Activated CD8-positive, alpha-beta memory T cell treated with anti-CD3 and anti-CD28 coated beads for 48 hours (primary cell): ENCODE data around the gene GSTM5.
"Not testable (repeated sequence)": the region's sequence is repeated elsewhere in the genome, so short reads cannot be mapped to it uniquely, and the experiment has no call there.

Experiments used
- DNase-seq, 3 experiments: peaks; one replicate each; pipeline ENCODE4 v3.0.0-alpha.2; 2020; ENCODE audit warnings: low read depth in 2 of 3, low spot score in 2 of 3

GSTM5 gene

DNA sequence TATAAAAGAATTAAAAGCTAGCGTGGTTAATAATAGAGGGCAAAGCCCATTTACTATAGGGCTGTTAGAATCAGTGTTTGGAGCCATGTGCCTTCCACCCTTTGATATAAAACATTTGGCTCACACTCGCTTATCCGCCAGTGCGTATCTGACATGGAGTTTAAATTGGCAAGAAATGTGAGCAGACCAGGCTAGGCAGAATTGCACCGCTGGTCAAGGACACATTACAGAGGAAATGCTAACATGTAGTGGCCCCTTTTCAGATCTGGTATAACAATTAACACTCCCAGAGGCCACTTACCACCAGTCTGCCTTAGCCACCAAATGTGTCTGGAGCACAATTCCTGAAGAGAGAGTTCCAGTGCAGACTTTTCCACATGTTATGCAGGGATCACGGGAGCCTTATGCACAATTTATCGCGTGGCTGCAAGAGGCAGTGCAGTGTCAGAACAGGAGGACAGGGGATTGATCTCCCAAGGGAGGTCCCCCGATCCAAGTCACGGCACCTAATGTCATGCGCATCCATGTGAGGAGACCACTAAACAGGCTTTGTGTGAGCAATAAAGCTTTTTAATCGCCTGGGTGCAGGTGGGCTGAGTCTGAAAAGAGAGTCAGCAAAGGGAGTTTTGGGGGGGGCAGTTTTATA, 14.8 kb downstream of the GSTM5 start:
- no peak for DNase-seq

DNA sequence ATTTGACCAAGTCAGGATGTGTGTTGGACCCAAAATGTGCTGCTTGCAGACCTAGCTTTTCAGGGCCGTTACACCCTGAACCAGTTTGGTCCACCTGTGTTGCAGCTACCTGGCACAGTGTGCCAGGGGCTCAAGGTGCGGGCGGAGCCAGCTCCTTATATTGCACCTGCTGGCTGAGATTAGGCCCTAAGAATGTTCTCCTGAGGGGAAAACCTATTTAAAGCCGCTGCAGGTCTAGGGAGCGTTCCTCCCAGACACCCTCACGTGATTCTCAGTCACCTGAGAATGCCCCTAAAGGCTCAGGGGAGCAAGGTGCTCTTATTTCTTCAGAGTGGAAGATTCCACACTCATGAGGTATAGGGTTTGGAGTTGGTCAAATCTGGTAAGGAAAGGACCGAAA, 16.8 kb downstream of the GSTM5 start:
- no peak for DNase-seq

DNA sequence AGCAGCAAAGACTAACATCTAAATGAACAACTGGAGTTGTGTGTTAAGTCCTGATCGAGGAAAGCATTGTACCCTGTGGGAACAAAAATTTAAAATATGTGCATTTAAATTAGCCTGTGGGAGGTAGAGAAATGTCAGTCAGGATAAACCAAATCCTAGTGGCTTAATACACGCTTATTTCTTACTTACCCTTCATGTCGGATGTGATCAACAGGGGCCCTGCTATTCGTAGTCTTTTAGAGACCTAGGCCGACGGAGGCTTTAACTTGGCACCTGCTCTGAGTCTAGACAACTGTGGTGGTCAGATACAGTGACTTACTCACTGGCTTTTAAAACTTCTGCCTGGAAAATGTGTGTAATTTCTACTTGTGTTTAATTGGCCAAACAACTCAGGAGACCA, 18.6 kb downstream of the GSTM5 start:
- no peak for DNase-seq

DNA sequence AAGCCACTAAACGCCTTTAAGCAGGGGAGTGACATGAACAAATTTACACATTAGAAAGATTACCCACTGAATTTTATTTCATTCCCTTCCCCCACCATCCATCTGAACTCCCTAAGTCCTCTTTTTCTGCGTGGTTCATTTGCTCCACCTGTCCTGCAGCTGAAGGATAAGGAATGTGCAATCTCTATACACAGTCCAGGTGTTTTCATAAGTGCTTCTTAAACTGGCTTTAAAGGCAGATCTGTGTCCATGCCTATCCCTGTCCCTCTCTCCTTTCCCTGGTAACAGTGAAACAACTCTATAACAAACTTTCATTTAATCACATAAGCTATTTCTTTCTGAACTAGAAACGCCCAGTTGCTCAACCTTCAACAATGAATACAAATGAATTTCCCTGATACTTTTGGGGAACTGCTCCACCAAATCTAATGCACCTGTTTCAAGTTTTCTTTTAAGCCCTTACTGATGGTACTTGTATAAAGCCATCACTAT, 20.4 kb downstream of the GSTM5 start:
- DNase-seq = no peak

DNA sequence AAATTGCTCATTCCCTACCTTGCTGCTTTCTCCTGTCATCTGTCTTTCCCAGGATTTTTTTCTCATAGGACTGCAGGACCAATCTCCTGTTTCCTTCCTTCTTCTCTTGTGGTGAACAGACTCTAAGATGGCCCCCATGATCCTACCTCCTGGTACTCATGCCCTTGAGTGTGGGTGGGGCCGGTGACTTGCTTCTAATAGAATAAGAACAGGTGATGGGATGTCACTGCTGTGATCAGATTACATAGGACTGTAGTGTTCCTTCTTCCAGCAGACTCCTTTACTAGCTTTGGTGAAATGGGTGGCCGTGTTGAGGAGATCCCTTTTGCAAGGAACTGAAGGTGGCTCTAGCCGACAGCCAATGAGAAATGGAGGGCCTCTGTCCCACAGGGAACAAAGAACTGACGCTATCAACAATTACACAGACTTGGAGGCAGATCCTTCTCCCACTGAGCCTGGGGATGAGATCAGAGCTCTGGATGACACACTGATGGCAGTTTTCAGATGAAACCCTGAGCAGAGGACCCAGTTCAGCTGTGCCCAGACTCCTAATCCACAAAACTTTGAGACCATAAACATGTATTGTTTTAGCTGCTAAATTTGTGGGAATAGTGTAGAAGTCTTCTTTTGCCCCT, 21.3 kb downstream of the GSTM5 start:
- no peak for DNase-seq

DNA sequence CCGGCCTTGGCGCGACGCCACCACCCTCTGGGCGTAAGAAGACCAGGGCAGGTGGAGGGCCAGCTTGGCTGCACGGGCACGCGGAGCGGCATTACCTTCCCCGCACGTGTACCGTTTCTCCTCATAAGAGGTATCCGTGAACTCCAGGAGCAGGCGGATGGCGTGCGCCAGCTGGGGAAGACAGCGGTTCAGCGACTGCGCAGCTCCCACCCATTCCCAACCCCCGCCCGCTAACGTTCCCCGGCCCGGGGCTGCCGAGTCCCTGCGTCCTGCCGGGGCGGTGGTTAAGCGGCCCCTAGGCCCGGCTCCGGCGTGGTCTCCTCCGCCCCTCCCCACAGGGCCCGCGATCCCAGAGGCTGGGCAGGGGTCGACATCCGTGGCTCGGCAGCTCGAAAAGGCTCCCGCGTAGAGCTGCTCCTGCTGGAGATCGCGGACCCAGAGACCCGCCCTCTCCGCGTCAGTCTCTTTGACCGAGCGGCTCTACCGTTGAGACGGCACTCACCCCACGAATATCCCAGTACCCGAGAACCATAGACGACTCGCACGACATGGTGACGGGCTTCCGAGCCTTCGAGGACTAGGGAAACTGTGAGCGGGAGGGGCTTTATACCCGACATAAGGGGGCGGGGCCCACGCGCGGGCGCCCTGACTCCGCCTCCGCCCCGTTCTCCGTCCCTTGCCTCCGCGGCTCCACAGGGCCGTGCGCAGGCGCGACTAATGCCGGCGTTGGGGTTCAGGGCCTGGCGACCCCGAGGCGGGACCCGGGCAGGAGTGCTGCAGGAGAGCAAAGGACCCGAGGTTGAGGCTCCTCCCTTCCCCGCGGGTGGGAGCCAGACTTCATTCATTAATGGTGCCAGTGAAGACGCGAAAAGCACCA, 27.9 kb downstream of the GSTM5 start:
- DNase-seq = peak; percentile 53 to 67 (median 66)

DNA sequence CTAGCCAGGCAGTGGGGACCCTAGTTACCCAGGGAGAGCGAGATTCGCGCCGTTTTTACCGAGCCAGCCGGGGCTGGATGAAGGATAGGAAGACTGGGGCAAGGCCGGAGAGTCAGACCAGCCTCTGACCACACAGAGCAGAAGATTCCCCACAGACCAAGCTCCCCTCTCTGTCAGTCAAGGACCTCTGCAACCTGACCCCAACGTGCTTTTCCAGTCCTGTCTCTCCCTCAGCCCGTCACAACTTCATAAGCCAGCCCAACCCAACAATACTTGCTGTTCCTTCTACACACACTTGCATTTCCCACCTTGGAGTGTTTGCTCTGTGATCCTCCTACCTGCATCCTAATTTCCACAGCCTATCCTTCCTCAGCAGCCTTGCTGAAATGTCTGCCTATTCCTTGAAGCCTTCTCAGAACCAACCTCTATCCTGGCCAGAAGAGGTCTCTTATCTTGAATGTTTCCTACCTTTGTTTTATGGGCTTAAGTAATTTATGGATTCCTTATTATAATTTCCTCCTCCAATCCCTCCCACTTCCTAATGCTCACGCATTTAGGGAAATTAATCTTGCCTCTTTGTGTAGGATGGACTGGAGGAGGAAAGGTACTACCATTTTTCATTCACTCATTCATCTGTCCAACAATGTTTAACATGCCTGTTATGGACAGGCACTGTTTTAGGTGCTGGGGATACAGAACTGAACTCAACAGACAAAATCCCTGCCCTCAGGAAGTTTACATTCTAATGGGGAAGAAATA, 28.7 kb downstream of the GSTM5 start, which contains the start of gene GSTM3:
Gene GSTM3 (minus strand): TSS at position 424 of the 759 bp plus-strand sequence. CDS start 751 bp downstream, outside the sequence.
- DNase-seq = no peak

DNA sequence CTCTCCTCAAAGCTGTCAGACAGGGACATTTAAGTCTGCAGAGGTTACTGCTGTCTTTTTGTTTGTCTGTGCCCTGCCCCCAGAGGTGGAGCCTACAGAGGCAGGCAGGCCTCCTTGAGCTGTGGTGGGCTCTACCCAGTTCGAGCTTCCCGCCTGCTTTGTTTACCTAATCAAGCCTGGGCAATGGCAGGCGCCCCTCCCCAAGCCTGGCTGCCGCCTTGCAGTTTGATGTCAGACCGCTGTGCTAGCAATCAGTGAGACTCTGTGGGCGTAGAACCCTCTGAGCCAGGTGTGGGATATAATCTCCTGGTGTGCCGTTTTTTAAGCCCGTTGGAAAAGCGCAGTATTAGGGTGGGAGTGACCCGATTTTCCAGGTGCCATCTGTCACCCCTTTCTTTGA, 36.3 kb downstream of the GSTM5 start:
- DNase-seq = not testable (repeated sequence)

DNA sequence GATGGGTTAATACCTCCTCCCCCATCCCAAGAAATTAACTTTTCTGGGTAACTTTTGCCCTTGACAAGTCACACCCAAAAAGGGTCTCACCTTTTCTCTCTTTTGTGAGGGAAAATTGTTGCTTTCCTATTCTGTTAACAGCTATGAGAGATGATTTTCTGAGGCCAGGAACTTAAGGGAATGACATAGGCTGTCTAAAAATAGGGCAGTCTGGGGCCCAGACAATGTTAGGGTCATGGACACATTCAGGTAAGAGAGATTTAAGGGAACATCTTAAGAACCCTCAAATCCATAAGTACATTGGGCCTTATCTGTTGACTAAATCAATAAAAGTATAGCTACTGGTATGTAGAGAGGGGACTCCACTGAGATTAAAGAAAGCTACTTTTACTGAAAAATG, 37.2 kb downstream of the GSTM5 start:
- DNase-seq = no peak

DNA sequence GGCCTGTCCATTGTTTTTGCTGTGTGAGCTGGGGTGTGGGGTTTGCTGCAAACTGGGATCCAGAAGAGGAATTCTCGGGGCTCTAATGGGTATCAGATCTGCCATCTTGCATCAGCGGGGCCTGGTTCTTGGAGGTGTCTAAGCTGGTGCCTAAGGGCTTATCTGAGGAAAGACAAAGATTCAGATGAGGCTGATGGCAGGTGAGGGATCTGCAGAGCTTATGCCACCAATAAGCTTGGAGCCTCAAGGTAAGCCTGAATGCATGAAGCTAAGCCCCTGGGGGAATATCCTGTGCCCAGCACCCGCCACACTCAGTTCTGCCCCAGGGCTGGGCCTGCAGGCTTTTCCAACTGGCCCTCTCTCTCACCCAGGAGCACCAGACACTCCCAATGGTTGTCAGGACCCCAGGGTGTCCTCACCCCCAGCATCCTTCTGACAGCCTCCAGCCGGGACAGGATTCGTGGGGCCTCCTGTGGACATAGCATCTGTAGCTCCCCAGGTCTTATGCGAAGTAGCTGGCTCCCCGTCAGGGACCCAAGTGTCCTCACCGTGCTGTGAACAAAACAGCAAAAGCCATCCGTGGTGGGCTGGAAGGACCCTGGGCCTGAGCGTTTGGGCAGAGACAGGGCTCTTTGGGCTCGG, 38.3 kb downstream of the GSTM5 start:
- DNase-seq = no peak

DNA sequence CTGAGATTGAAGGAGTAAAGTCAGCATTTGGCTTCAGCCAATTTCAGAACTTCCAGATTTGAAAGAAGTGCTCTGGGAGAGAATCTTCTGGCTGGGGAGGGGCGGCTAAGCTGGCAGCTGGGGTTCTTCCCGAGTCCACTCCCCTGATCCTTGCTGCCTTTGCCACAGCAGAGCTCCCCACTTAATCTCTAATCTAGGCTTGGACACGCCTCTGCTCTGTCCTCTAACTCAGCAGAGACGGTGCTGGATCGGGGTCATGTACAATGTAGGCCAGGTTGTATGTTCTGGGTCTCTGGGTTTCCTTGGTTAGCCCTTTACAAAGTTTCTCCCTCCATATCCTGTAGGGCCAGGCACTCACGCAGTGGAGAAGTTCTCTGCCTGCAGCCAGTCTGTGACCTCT, 38.9 kb downstream of the GSTM5 start:
- DNase-seq = no peak

DNA sequence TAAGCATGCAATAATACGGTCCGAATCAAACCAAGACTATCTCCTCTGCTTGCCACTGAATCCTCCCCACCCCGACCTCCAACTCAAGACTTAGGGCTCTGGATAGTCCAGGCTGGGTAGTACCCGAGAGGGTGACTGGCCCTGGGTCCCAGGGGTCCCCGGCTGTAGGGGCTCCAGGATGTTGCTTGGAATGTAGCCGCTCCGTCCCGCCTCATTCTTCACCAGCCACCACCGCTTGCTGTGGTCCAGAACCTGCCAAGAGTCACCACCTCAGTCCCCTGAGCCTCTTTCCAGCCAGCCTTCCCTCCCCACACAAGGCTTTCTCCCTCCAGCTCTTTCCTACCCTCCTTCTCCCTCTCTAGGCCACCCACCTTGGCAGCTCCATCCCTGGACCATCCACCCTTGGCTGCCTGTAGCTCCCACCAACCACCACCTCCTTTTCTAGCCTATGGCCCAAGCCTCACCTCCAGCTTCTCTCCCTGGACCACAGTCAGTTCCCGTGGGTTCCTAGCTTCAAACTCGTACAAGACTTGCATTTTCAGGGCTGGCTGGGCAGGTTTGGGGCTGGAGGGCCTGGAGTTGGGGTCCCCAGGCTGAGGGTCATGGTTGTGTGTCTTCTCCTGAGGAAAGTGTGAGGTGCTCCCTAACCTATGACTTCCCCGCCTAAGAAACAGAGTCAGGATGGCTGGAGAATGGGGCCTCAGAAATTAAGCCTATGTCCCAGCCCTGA, 39.6 kb downstream of the GSTM5 start:
- no peak for DNase-seq

DNA sequence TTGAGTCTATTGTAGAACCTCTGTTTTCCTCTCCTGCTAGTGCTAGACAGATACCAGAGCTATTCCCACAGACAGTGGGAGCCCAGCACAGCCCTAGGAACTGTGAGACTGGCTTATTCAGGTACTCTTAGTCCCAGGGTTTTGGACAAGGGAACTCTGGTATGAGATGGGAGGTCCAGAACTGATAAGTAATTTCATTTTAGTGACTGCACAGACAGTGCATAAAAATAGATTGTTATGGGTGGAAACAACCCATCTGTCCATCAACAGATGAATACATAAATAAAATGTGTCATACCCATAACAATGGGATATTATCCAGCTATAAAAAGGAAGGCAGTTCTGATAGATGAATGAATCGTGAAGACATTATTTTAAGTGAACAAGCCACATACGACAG, 42.7 kb downstream of the GSTM5 start:
- no peak for DNase-seq

DNA sequence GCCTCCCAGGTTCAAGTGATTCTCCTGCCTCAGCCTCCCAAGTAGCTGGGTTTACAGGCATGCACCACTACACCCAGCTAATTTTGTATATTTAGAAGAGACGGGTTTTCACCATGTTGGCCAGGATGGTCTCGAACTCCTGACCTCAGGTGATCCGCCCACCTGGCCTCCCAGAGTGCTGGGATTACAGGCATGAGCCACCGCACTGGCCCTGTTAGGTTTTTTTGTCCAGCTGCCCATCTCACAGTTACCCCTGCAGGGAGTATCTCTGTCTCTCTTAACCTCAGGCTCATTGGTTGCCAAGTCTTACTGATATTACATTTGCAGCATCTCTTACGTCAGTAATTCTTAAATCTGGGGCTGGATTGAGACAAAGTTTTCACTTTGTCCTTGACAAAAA, 44.3 kb downstream of the GSTM5 start:
- not testable (repeated sequence) for DNase-seq

DNA sequence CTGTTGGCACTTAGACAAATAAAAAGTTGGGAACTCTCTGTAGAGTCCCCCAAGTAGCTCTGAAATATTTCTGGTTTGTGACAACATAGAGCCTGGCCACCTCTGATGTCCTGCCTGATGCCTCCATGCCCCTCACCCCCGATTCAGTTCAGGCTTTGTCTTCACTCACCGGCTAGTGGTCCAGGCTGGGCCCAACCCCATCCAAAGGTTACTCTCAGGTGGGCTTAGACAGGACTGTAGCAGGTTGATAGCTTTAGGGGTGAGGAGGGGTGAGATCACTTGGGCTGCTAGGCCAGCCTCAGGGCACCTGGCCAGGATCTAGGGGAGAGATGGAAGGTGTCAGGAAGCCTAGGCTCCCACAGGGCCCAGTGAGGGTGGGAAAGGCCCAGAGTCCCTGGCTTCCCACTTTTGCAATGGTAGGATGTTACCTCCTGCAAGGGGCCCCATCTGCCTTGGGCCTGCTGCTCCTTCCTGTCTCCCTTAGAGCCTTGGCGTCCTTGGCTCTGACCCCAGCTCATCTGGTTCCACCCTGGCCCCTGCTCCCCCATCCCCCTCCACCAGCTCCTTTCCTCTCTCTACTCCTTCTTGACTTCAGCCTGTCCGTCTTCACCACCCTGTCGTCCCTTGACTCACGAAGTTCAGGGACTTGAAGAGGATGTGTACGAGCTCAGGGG, 44.9 kb downstream of the GSTM5 start:
- DNase-seq = no peak

DNA sequence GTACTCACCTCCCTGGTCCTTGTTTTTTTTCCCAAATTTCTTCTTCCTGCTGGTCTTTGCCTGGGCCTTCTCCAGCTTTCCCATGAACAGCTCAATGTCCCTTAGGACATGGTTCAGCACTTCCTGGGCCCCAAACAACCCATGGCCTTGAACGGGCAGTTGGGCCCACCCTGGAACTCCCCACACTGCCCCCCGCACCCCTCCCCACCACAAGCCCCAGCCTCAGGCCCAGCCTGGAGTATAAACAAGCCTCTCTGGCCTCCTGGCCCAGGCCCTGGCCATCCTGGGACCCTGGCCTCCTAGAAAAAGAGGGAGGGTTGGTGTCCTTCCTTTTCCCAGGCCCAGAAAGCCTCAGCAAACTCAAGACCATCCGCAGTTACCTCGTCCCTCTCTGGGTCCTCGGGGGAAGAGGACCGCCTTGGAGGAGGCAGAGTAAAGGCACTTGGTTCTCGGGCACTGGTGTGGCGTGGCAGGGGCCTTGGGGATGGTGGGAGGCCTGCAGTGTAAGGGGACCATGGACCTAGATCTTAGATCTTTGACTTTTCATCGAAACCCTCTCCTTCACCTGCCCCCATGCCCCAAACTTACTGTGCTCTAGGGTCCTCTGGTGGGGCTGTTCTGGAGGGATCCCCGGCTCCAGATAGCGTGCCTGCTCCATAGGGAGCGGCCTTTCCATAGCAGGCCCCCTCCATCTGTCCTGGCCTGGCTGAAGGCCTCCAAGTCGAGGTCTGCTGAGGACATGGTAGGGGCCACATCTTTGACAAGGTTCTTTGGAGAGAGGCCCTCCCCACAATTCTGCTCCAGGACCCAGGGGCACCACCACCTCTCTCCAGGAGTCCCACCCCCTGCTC, 46.1 kb downstream of the GSTM5 start:
- no peak for DNase-seq

DNA sequence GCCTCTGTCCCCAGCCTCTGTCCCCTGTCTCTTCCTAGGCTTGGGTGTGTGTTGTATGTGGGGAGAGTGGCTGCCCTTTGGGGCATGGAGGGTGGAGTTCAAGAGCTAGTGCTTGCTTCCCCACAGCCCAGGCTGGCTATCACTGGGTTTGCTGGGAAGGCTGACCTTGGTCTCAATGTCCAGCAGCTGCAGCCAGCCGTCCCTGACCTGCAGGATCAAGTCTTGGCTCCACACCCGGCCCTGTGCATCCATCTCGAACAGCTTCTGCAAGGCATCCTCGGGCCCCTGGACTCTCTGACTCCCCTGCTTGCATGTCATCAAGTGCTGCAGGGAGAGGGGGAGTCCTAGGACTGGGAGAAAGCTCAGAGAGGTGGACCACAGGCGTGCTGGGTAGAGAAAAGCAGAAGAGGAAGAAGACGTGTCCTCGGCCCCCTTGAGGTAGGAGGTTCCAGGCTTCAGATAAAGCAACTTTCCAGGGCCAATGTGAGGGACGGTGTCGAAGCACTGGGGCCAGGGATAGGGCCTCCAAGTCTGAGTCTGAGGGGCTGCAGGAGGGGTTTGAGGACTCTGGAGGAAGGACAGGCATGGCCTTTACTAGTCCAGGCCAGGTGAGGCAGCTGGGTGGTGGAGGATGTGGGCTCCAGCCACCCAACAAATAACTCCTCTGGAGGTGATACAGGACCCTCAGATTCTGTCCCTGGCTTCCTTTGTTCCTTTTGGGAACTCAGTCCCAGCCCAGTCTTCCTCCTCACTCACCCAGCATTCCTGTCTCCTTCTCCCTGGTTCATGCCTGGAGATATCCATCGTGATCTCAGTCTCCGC, 47.7 kb downstream of the GSTM5 start:
- no peak for DNase-seq
